HUES64 (cell line): ENCODE data around the gene ABHD18.
"Not testable (repeated sequence)": the region's sequence is repeated elsewhere in the genome, so short reads cannot be mapped to it uniquely, and the experiment has no call there.

Experiments
- H3K27ac ChIP-seq: 2 replicates; pipeline ENCODE4 v1.7.0; 2013; ENCODE audit warnings: low read depth, low read length, inconsistent platforms
- H3K27me3 ChIP-seq: 2 replicates; pipeline ENCODE4 v1.6.1; 2013; ENCODE audit warnings: mild to moderate bottlenecking, low read length; ENCODE audit not compliant: insufficient read depth
- H3K36me3 ChIP-seq: 2 replicates; pipeline ENCODE4 v1.6.1; 2013; ENCODE audit warnings: mild to moderate bottlenecking, low read length; ENCODE audit not compliant: insufficient read depth
- H3K4me1 ChIP-seq: 2 replicates; pipeline ENCODE4 v1.6.1; 2013; ENCODE audit warnings: mild to moderate bottlenecking, low read length, moderate library complexity; ENCODE audit not compliant: insufficient read depth
- H3K4me3 ChIP-seq: 2 replicates; pipeline ENCODE4 v1.5.1; 2013; ENCODE audit warnings: mild to moderate bottlenecking, low read length, moderate library complexity
- H3K9ac ChIP-seq: 2 replicates; pipeline ENCODE4 v1.6.1; 2013; ENCODE audit warnings: mild to moderate bottlenecking, low read depth, low read length
- H3K9me3 ChIP-seq: 2 replicates; pipeline ENCODE4 v1.6.1; 2013; ENCODE audit warnings: low read depth, low read length; ENCODE audit not compliant: insufficient read depth
- WGBS: fragments of 150-250, 120-280 bp; methylation state at CpG from one replicate; pipeline ENCODE4 v1.1.7; 2013; ENCODE audit warnings: missing lambda C conversion rate; 5-methylcytosine and 5-hydroxymethylcytosine counted together

Gene ABHD18

GRCh38 chr4:128047514-128047913, 82.3 kb downstream of the ABHD18 start:
- not testable (repeated sequence) for H3K27me3 ChIP-seq, H3K27ac ChIP-seq, H3K4me1 ChIP-seq, H3K36me3 ChIP-seq, H3K9ac ChIP-seq, H3K9me3 ChIP-seq, H3K4me3 ChIP-seq
- WGBS: 96% methylated on average over 34 of the region's 34 CpGs

GRCh38 chr4:128051229-128051628, 86.0 kb downstream of the ABHD18 start:
- H3K36me3 ChIP-seq, H3K9ac ChIP-seq, H3K9me3 ChIP-seq, H3K4me1 ChIP-seq, H3K27me3 ChIP-seq, H3K4me3 ChIP-seq, H3K27ac ChIP-seq: not testable (repeated sequence)
- 75% methylated on average over 10 of the region's 10 CpGs for WGBS

- H3K4me1 ChIP-seq, H3K27me3 ChIP-seq, H3K36me3 ChIP-seq, H3K9ac ChIP-seq, H3K9me3 ChIP-seq, H3K4me3 ChIP-seq: not testable (repeated sequence)
- H3K27ac ChIP-seq: peak overlapping the region; percentile 91
- 71% methylated on average over 9 of the region's 9 CpGs for WGBS
Observed at GRCh38 chr4:128054907-128055306, 89.7 kb downstream of the ABHD18 start.

DNA sequence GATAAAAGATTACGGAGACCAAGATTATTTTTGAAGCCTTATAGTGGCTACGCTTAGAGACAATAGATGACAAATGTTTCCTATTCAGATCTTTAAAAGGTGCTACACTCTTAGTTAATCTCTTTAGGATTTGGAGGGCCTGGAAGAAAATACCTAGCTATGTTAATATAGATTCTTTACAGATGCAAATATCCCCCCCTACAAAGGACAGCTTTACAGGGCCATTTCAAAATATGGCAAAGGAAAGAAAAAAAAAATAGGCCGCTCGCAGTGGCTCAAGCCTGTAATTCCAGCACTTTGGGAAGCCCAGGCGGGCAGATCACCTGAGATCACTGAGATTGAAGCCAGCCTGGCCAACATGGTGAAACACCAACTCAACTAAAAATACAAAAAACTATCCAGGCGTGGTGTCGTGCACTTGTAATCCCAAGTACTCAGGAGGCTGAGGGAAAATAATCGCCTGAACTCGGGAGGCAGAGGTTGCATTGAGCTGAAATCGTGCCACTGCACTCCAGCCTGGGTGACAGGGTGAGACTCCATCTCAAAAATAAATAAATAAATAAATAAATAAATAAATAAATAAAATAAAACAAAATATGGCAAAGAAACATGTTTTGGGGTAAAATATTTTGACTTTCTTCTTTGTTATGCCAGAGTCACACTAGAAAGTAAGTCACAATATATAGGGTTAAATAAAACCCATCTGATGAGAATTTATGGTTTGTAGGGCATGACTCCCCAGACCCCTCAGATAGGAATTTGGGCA, 90.4 kb downstream of the ABHD18 start:
- H3K9me3 ChIP-seq, H3K4me1 ChIP-seq, H3K27me3 ChIP-seq, H3K36me3 ChIP-seq, H3K4me3 ChIP-seq: not testable (repeated sequence)
- Histone ChIP-seq H3K27ac (peak overlapping the region; percentile 91; the same call in 1 of the 2 replicates), H3K9ac (peak overlapping the region; percentile 68)
- WGBS: 23% methylated on average over 9 of the region's 10 CpGs

DNA sequence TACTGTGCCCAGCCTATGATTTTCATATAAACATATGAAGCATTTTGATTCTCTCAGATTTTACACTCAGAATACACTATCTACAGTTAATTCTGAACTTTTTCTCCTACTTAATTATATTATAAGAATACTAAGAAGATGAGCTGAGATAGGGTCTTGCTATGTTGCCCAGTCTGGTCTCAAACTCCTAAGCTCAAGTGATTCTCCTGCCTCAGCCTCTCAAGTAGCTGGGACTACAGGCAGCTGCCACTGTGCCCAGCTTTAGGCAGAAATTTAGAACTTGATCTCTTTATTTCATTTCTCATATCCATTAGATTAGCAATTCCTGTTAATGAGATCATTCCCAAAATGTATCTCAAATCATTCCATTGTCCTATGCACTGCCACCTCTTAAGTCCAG, 91.2 kb downstream of the ABHD18 start:
- no peaks in the 10 kb centered on the region for H3K9me3 ChIP-seq
- H3K9ac ChIP-seq: no peak overlapping the region
- peak overlapping the region; percentile 91; the same call in 1 of the 2 replicates for H3K27ac ChIP-seq
- no peaks in the 10 kb centered on the region for H3K36me3 ChIP-seq
- no peaks in the 10 kb centered on the region for H3K27me3 ChIP-seq
- H3K4me3 ChIP-seq: no peak overlapping the region
- H3K4me1 ChIP-seq: peaks cover 8% of the 10 kb centered on the region; the same call in 1 of the 2 replicates

DNA sequence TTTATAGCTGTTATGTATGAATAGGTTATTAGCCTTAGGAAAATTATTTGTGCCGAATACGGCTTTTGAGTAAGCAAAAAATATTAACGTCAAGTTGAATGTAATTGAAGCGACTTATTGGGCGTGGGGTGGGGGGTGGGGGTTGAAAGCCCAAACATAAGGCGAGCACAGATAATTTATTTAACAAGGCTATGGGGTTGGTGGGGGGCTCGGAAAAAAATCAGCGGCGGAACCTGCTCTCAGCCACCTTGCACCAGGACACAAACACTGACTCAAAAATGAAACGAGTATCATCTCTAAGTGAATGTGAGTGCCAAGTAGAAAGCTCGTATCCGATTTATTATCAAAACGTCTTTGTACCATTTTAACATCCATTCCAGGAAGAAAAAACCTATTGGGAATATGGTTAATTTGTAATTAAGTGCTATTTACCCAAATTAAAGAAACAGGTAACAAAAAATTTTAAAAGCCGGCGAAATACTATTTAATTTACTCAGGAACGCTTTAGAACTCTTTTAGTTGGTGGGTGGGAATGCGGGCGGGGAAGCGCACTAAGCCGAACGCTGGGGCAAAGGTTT, 95.0 kb downstream of the ABHD18 start:
- Histone ChIP-seq H3K9ac (peak overlapping the region; percentile 96), H3K36me3 (no peaks in the 10 kb centered on the region), H3K9me3 (no peaks in the 10 kb centered on the region), H3K27ac (peak overlapping the region; percentile 99), H3K4me3 (peak overlapping the region; percentile 85), H3K4me1 (peaks cover 12% of the 10 kb centered on the region; the same call in 1 of the 2 replicates), H3K27me3 (no peaks in the 10 kb centered on the region)
- WGBS: 43% methylated on average over 14 of the region's 21 CpGs

DNA sequence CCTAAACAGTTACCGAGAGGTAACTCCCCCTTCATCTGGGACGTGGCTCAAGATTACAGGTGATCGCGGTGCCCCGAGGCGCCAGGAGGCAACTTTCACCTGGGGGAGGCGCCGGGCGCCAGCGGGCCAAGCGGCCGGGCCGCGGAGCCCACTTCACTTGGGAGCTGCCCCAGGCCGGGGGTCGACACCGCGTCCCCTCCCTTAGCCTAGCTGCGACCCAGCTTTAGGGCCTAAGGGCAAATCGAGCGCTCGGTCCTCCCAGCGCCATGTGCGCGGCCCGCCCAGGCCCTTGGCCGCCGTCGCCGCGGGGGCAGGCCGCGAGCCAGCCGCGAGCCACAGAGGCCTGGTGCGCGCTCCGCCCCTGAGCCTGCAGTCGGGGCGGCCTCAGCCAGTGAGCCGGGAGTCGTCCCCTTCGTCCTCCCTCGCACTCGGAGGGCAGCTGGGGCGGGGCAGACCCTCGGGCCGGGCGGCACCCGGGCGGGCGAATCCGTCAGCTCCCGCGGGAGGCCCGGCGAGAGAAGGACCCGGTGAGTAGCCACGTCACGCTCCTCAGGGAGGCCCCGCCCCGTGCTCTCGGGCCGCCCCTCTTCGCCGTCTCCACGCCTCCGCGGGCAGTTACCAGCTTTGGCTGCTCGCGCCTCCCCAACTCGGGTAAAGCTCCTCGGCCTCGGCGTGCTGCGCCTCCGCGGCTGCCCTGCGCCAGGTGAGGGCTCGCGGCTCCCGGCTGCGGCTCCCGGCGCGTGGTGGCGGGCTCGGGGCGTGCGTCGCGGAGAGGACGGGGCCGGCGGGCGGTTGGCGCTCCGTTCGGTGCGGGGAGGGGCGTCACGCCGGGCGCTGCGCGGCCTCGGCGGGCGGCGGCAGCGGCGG, 95.7 kb downstream of the ABHD18 start, which contains the start of gene LARP1B:
Gene LARP1B (plus strand): TSS at position 614 of the 867 bp plus-strand sequence. CDS start 13,640 bp downstream, outside the sequence.
- Histone ChIP-seq H3K27ac (peak within 1 kb of the TSS; percentile 99), H3K4me3 (peak within 1 kb of the TSS; percentile 85), H3K4me1 (peaks cover 12% of the 10 kb centered on the region; the same call in 1 of the 2 replicates), H3K9ac (peak within 1 kb of the TSS; percentile 96), H3K9me3 (no peaks in the 10 kb centered on the region), H3K27me3 (no peaks in the 10 kb centered on the region), H3K36me3 (no peaks in the 10 kb centered on the region)
- under 1% methylated on average over 112 of the region's 112 CpGs for WGBS

DNA sequence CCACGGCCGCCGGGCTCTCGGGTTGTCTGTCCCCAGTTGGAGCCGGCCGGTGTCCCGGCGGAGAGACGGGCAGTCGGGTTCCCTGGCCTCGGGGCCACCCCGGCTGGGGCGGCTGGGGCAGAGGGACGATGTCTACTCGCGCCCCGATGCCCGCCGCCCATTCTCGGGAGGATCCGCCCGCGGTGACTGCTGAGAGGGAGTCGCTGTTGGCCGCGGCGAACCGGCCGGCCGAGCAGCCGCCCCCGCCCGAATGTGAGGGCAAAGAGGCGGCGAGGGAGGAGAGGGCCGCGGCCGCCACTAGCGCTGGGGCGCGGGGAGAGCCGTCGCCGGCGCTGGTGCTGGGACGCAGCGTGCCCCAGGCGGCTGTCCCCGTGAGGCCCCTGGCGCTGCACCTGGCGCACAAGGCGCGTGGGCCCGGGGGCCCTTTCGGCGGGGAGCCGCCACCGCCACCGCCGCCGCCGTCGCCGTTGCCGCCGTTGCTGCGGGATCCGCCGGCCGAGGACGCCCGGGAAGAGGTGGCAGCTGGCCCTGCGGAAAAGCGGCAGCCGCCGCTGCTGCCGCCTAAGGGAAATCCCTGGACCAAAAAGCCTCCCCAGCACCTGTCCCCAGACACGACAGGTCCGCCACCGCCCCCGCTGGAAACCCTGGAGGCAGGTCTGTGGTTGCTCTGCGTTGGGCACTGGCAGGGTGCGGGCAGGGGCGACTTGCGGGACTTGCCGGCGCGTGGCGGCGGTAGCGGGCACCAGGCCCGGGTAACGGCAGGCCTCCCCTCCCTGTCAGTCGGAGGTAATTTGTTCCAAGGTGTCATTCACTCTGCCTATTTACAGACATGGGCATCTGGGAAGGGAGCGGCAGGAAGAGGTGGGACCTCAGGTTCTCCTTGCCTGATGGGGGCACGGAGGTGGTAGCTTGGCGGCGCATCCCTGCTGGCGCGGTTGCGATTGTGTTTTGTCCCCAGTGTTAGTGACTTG, 96.6 kb downstream of the ABHD18 start:
- Histone ChIP-seq H3K9me3 (no peaks in the 10 kb centered on the region), H3K4me3 (peak overlapping the region; percentile 85), H3K4me1 (peaks cover 12% of the 10 kb centered on the region; the same call in 1 of the 2 replicates), H3K27ac (peak overlapping the region; percentile 99; the same call in 1 of the 2 replicates), H3K36me3 (no peaks in the 10 kb centered on the region), H3K9ac (peak overlapping the region; percentile 96), H3K27me3 (no peaks in the 10 kb centered on the region)
- under 1% methylated on average over 101 of the region's 101 CpGs for WGBS

GRCh38 chr4:128066453-128066820, 101.2 kb downstream of the ABHD18 start:
- H3K36me3 ChIP-seq, H3K4me3 ChIP-seq, H3K4me1 ChIP-seq, H3K9ac ChIP-seq, H3K27me3 ChIP-seq, H3K9me3 ChIP-seq, H3K27ac ChIP-seq: not testable (repeated sequence)
- 95% methylated on average over 10 of the region's 10 CpGs for WGBS

DNA sequence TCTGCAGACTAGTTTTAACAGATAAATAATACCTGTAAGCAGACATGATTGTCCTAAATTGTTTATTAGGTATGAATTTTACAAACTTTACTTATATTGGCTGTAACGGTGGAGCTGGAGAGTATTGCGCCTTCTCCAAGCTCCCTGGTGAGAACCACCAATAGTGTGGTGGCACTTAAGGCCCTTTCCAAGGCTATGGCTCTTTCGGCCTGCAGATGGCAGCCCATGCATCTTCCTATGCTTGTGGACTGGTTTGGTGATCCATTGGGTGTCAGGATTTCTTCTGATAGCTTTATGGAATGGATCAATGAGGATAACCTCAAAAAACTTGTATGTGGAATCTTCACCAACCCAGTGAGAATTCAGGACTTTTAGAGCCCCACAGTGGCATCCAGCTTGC, 103.7 kb downstream of the ABHD18 start:
- no peaks in the 10 kb centered on the region for H3K9me3 ChIP-seq
- no peak overlapping the region for H3K4me3 ChIP-seq
- peaks cover 4% of the 10 kb centered on the region; the same call in 1 of the 2 replicates for H3K4me1 ChIP-seq
- no peaks in the 10 kb centered on the region for H3K36me3 ChIP-seq
- no peak overlapping the region for H3K27ac ChIP-seq
- H3K27me3 ChIP-seq: no peaks in the 10 kb centered on the region
- WGBS: 88% methylated on average over 3 of the region's 3 CpGs
- H3K9ac ChIP-seq: no peak overlapping the region
